ENCODE results near the gene LSAMP. TPM values are rescaled to one million over a fixed set of nuclear protein-coding genes. Genes with fewer than 3 reads are reported as not detected.

LSAMP gene
- total RNA-seq, 1 donor from 2014 or later, result not detected

GRCh38 chr3:116005404-116005803, 439.9 kb downstream of the LSAMP start:
- DNase-seq, result no peak

GRCh38 chr3:116002235-116002634, 443.1 kb downstream of the LSAMP start:
- DNase-seq, result no peak

- no peak for DNase-seq
Observed at GRCh38 chr3:116001151-116001621, 444.1 kb downstream of the LSAMP start.

- DNase-seq, result no peak
Observed at GRCh38 chr3:116000311-116000710, 445.0 kb downstream of the LSAMP start.

GRCh38 chr3:115999613-116000012, 445.7 kb downstream of the LSAMP start:
- DNase-seq, result no peak

DNA sequence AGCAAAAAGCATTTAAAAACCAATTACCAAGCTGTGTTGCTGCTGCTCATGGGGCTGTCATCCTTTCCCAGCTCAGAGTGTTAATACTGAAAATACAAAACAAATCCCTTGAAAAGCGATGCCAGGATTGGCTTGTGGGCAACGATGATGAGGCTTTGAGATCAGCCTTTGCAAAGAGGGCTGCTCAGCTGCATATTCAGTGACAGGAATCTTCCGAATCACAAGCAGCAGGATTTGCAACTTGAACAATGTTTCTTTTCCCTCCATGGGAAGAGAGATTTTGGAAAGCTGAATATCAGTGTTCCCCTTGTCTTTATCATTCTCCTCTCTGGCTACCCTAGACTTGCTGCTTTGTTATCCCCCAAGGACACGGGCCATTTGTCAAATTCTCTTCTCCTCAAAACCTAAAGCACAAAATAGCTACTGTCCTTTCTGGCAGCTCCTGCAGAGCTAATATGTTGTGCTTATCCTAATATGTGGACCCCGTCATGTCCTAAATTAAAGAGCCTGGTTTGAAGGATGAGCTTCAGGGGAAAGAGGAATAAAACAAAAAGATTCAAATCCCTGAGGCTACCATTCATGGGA, 446.2 kb downstream of the LSAMP start:
- no peak for DNase-seq

DNA sequence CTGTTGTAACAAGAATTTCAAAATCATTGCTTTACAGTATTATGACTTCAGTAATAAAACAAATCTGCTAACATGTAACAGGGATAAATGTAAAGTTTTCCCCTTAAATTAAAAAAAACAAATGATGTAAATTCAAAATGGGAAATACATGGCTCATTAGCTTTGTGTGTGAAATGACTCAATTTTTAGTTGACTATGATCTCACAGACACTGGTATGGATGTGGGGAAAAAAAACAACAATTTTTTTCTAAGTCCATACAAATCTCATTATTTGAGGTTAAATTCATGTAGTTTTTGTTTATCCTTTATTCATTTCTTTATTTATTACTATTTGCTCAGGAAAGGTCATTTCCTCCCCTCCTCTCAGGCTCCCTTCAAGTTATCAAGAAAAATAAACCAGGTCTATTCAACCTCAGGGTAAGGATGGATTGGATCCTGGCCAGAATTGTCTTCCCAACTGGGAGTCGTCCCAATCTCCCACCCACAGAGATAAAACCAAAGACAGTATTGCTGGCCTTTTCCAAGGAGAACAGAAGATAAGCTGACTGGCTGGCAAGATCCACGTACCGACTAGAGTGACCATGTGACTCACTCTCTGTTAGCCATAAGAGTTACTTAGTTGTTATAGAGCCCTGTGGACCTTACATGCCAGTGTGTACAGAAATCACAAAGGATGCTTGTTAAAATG, 448.7 kb downstream of the LSAMP start:
- DNase-seq, result no peak

GRCh38 chr3:115990669-115991068, 454.6 kb downstream of the LSAMP start:
- DNase-seq, result no peak

DNA sequence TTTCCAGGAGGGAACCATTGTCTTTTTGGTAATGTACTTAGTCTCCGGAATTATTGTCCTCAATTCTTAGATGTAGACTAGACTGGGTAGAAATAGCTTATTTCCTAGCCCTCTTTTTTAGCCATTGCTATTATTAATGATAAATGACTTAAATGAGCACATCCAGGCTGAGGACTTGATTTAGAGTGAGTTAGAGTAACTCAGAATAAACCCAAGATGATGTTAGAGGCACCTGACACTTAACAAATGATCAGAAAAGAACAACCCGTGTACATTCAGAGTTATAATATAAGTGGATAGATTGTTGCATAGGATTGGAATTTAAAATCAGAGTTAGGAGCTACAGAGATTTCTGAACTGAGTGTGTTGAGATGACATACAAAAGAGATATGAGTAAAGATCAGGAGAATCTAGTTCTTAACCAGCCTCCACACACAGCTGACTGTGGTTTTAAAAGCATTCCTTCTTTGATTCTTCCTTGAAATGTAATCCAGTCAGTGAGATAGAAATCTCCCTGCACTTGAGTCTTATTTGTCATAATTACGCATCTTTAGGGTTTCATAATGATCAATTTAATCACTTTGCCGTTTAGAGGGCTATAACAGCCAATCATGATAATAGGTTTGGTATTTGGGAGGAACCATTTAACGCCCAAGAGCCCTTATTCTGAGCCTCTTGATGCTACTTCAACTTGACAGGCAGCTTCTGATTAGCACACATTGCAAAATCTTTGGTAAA, 455.4 kb downstream of the LSAMP start:
- no peak for DNase-seq

DNA sequence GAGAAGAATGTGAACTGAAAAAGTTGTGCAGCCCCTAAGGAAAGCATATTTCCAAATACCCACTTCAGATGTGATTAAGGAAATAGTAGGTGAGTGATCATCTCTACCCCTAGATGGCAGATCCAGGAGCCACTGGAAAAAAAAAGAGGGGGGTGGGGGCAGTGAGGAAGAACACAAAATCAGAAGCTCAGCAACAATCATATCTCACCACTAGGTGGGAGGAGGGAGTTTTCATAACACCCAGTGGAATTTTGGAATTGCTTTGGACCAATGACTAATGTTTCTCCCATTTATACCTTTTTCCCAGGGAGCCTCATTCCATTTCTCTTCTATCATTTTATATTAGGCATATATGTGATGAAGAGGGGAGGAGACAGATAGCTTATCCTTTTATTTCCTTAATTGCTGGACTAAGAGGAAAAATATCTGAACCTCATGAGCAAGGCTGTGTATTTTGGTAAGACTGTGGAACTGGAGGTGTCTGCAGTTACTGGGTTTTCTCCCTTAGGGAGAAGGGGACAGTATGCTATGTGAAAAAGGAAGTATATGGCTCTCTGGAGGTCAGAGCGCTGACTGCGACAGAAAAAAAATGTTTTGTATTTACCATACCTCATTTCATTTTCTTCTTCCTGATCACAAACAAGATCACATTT, 458.6 kb downstream of the LSAMP start:
- no peak for DNase-seq

GRCh38 chr3:115982629-115983028, 462.7 kb downstream of the LSAMP start:
- DNase-seq, result no peak

- DNase-seq, result no peak
Observed at GRCh38 chr3:115982108-115982507, 463.2 kb downstream of the LSAMP start.

DNA sequence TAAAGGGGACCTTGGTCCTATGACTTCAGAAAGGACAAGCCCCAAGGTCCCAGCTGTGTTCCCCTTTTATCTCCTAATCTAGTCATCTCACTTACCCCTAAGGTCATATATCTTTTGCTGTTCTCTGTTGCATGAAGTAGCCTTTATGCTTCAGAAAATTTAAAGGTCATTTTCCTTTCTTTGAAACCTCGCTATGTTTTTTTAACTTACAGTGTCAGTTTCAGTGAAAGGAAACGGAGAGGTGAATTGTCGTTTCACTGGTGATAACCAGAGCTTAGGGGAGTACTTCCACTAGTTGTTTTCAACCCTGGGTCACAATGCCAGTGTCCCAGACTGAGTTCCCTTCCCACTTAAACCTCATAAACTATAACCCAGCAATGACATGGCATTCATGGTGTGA, 464.6 kb downstream of the LSAMP start:
- DNase-seq, result no peak

GRCh38 chr3:115977866-115978265, 467.4 kb downstream of the LSAMP start:
- DNase-seq, result no peak

DNA sequence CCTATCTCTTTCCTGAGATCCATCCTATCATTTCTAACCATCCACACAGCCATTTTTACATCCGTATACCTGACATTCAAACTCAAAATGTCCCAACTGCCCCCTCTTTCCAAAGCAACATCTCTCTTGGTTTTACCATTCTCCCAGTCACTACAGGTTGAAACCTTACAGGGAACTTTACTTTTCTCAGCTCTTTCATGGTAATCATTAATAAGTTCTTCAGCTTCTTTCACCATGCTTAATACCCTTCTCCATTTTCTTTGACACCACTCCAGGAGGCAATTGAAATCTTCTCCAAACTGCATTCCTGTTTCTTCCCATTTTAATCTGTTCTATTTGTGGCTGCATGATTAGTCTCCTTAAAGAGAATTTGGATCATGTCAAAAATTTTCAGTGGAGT, 469.5 kb downstream of the LSAMP start:
- no peak for DNase-seq

DNA sequence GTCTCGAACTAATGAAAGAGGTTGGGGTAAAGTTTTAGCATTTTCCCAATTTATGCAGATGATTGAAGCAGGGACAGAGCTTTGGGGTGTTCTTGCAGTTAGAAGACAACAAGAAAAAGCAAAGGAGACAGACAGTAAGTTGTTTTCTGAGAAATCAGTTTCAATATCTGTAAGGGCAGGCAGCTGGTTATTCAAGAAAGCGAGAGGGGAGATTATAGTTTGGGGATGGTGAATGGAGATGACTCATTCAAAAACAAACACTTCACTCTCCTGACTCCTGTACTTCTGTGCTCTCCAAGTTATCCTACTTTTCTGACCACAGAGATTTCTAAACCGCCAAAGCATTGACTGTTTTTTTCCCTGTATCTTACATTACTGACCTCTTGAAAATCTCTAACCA, 469.9 kb downstream of the LSAMP start:
- DNase-seq, result no peak

- no peak for DNase-seq
Observed at GRCh38 chr3:115974940-115975339, 470.3 kb downstream of the LSAMP start.

DNA sequence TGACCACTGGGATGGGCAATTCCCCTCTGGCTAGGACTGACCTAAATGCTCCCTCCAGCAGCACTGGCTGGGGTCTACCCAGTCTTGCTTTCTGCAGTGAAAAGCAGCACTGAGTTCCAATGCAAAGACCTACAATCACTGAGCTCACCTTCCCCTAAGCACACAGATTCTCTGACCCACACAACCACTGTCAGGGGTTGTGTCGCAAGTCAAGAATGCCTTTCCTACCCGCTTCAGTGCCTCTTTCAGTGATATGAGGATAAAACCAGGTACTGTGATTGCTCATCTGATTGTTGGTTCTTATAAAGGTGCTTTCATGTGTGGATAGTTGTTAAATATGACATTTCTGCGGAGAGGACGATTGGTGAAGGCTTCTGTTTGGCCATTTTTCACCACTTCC, 476.4 kb downstream of the LSAMP start:
- DNase-seq, result no peak

DNA sequence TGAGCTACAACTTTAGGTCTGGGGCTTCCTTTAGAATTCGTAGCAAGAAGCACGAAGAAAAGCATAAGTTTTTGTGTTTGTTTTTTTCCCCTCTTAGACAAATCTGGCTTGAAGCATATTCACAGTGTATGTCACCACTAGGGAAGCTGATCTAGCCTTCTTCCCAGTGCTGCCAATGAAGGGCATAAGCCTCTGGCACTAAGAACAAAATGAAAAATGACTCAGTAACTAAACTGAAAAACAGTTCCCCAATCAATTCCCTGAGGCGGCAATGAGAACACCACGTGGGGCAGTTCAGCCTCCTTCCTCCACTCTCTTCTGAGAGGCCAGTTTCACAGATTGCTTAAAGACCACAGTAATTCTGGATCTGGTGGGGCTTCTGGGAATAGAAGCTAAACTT, 483.9 kb downstream of the LSAMP start:
- DNase-seq, result no peak

- DNase-seq, result no peak
Observed at GRCh38 chr3:115960799-115961198, 484.5 kb downstream of the LSAMP start.

- no peak for DNase-seq
Observed at GRCh38 chr3:115958526-115958925, 486.8 kb downstream of the LSAMP start.

DNA sequence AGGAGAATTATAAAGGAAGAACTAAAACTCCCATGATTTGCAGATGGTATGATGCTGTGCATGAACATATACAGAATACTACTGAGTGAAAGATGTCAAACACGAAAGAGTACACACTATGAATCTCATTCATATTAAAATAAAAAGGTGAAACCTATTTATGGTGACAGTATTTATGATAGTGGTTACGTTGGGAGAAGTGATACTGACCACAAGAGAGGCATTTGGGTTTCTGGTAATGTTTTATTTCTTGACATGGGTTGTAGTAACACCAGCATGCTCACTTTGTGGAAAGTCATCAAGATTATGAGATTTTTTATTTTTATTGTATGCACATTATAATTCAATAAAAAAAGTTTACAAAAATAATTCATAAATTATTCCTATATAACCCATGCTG, 498.0 kb downstream of the LSAMP start:
- DNase-seq, result no peak

DNA sequence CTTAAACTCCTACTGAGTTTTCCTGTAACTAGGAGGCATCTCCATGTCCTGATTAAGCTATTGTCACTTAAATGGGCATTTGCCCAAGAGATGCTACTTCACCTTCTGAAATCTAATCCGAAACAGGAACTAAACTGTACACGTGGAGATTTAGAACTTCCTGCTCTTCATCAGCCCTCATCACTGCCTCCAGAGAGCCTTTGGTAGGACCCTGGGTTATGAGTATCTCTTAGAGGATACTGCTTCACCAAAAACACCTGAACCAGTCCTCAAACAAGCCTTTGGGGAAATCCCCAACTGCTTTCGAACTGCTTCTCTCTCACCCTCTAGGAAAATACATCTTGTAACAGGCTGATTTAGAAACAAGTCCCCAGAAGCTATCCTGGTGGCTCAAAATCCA, 501.7 kb downstream of the LSAMP start:
- DNase-seq, result no peak

Data from dermis blood vessel endothelial cell (primary cell).